Islet precursor cell (in vitro differentiated cells): ENCODE measurements around the gene COG5.

Experiments used
- DNase-seq: peaks from one replicate; pipeline ENCODE4 v3.0.0-alpha.2; 2018

The COG5 gene

DNA sequence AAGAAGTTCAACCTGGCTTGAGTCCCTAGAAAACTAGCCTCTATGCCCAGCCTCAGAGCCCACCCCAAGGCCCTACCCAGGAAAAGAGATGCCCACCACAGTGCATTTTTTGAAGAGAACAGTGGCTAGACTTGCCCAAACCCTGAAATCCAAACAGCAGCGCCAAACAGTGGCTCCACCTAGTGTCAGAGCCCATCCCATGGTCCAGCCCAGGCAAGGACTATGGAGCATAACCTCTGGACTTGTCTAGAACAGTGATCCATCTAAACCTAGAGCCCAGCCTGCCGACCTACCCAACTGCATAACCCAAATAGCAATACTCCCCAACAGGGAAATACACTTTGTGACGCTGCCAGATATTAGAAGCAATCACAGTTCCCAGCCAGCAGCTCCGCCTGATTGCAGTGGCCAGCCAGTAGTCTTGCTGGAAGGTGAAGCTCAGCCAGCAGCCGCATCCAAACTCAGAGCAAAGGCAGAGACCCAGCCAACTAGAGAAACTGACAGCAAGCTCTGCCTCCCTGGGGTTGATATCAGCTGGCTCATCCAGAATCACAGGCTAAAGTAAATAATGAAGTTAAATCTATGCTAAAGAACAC is 350.4 kb downstream of the COG5 start:
- DNase-seq, result no peak

DNA sequence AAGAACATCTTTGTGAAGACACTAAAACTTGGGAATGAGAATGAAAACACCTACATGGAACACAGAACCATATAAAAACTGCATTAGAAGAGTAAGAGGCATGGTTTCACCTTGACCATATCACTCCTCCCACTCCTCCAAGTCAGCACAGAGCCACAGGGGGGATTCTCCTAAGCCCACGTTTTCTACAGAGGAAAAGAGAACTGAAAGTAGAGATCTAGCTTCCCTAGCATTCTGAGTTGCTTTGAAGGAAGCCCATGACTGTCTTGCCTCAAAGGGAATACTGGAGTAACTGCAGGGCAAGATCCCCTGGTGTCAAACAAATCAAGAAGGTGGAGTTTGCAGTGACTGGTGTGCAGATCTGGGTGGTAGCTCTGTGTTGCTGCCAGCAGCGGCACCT is 351.0 kb downstream of the COG5 start:
- DNase-seq, result no peak

DNA sequence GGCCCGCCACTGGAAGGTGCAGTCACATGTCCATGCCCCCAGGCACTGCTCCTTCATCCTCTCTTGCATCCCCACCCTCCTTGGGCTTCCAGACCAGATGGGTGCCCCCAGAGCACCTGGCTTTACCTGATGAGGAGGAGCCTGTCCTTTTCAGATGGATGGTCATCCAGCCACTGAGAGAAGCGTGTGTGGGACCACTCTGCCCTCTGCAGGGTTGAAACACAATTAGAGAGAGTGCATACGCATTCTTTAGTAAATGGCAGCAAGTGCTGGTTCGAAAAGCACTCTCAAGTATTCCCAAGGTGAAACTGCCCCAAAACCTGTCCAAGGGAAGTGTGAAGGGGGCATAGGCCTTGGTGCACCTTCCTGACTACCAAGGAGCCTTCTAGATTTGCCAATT is 353.3 kb downstream of the COG5 start:
- DNase-seq, result no peak

DNA sequence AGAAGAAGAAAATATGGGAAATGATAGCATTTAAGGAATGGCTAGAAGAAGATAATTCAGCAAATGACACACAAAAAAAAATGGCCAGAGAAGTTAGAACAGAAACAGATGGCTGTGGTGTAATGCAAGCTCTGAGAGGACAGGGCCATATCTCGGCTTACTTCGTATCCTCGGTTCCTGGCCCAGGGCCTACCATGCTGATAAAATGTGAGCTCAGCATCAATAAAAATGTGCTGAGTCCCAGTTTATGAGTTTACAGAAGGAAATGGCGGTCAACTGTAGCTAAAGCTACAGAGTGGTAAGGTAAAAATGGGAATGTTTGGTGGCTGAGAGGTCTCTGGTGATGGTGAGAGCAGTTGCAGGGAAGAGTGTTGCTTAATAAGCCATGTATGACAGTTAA is 354.2 kb downstream of the COG5 start:
- DNase-seq, result no peak

DNA sequence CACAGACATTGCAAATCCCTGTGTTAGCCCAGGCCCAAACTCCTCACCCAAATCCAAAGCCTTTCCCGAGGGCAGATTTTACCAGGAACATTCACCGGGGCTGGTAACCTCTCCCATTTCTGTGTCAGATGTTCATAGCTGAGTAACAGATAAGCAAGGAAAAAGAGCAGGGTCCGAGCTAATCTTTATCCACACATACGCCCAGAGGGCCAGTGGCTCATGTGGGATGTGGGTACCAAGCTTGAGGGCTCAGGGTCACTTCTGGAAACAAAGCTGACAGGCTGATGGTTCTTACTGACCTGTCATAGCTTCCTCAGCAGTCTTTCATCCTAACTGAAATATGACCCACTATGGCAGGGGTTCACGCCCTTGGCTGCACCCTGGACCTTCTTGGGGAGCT is 355.2 kb downstream of the COG5 start:
- DNase-seq, result no peak

DNA sequence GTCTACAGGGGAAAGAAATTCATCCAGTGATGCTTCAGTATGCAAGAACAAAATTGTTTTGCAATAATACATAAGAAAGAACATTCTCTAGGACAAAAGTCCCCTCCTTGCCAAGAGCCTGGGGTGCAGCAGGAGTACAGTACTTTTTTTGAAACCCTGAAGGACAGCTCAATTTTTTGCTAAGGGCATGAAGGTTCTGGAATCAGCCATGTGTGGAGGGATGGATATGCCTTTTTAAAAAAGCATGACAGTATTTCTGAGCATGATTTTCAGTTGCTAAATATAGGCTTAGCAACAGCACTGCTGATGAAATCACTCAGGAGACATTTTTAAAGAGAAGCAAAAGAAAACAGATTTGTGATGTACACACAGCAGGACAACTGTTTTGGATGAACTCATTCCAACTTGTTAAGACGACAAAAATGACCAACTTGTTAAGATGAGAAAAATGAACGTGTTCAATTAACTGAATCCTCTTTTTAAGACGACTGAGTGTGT is 355.6 kb downstream of the COG5 start:
- DNase-seq, result no peak

DNA sequence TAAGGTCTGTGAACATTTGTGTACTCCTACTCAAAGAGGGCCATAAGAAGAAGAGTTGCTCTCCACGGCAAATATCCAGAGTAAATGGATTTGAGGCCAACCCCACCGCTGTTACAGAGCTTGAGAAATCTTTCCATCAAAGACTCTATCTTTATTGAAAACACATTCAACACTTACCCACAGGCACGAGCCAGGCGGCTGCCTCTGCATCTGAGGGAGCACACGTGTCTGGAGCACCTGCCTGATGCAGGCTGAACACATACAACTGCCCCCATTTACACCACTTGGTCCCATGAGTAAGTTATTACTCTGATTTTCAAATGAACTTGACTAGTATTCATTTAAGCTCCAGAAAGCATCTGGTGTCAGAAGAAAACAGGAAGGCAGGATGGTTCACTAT is 356.3 kb downstream of the COG5 start:
- no peak for DNase-seq

DNA sequence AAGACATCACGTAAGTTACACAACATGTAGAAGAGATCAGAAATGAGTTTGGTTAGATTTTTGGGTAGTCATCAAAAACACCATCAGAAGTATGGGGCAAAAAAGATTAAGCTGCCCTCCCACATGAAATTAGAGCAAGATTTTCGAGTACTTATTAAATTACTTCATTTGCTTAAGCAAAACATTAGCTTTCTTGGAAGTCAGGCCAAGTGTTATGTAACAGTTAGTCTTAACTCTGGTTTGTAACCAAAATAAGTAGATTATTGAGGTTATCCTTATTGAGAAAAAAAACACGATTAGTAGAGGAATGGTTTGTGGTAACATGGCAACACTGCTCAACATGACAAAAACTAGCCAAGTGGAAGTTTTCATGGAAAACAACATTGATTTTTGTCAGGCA is 357.0 kb downstream of the COG5 start:
- DNase-seq, result no peak

DNA sequence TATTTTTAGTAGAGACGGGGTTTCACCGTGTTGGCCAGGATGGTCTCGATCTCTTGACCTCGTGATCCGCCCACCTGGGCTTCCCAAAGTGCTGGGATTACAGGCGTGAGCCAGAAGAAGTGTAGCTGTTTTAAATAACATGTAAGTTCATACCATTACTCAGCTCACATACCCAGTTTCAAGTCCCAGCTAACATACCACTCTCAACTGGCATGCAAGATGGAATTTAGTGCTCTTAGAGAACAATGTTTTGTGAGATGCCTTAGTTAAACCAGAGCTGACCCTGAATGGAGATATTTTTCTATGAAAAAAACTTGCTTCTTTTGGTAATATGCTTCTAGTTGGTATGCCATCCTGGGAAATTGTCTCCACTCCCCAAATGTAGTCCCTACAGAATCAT is 357.6 kb downstream of the COG5 start:
- no peak for DNase-seq

DNA sequence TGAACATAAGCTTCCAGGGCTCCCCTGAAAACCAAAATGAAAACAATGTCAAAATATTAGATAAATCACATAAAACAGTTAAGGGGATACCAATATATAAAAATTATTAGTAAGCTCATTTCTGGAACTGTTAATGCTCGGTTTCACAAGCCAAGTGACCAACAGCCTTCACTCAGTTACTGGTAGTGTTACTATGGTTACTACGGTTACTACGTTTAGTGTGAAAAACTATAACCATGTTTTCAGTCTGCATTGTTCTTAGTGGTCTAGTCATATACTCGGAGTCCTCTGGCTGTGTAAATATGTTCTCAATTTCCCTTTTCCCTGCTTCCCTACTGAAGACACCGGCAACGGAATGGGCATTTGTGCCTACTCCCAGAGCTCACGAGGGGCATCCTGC is 360.1 kb downstream of the COG5 start:
- no peak for DNase-seq

DNA sequence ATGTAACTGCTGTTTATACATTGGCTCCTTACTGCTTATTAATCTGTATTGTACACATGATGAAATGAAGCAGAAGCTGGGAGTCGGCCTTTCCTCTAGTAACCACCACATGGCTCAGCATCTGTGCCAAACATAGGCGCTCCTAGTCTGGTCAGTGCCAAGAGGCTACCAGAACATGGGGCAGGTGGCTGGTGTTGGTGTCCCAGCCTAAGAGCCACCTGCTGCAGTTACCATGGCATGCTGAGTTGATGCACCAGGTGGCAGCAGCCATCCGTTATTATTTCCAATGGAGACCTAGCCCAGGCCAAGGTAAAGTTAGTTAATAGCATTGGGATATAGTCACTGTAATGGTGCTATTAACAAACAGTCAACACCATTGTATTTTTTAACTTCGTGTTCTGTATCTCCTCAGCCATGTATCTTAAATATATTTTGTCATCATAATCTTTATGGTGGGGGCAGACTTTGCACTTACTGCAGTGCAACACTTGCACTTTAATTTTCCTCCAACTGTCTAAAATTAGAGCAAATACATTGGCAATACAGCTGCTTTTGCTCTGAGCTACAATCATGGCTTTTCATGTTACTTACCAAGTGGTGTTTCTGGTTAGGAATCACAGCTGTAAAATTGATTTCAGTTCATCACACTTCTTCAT is 361.8 kb downstream of the COG5 start:
- DNase-seq, result peak; percentile 67

DNA sequence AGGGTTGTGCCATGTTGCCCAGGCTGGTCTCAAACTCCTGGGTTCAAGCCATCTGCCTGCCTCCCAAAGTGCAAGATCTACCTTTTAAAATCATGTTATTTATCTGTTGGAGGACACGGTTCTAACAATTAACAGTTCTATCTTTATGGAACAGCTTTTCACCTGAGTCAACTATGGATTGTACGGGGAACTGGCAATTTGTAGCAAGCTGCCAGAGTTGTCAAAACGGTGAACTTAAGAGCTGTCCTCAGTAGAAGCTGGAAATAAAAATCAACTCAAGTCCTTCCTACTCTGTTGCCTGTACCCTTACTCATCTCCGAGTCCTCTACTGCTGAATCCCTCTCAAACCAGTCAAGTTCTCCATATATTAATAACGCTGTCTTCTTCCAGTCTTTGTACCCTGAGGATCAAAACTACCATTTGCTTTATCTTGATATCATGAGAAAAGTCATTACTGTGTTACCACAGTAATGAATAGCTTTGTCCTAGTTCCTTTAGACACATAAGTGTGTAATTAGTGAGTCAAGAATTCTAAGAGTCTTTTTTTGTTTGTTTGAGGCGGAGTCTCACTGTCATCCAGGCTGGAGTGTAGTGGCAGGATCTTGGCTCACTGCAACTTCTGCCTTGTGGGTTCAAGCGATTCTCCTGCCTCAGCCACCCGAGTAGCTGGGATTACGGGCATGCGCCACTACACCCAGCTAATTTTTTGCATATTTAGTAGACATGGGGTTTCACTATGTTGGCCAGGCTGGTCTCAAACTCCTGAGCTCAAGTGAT is 366.7 kb downstream of the COG5 start:
- DNase-seq, result no peak

DNA sequence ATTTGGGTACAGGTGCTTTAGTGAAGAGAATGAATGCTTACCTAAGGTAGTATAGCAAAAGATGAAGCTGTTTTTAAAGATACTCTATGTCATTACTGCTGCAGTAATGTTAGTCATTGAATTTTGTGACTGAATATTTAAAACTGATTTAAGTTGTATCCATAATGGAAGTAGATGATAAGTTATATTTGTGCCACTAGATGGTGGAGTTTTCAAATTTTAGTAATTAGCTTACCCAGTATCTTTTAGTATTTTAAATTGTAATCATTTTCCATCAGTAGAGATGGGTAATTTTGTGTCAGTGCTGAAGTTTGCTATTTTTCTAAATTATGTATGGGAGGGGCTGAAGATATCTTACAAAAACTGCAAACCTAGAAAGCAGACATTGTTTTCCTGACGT is 369.7 kb downstream of the COG5 start:
- DNase-seq, result no peak

DNA sequence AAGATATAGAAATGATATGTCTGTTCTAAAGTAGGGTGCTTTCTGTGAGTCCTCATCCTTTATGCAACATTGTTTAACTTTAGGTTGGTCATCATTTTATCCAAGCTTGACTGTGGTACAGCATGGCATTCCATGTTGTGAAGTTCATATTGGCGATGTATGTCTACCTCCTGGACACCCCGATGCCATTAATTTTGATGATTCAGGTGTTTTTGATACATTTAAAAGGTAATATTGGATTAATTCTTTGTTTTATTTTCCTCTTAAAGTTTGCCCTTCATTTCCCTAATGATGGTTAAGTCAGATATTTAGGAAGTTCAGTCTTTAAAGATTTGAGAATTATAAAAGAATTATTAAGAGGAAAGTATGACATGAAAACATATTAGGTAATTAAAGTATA is 373.6 kb downstream of the COG5 start:
- DNase-seq, result no peak

DNA sequence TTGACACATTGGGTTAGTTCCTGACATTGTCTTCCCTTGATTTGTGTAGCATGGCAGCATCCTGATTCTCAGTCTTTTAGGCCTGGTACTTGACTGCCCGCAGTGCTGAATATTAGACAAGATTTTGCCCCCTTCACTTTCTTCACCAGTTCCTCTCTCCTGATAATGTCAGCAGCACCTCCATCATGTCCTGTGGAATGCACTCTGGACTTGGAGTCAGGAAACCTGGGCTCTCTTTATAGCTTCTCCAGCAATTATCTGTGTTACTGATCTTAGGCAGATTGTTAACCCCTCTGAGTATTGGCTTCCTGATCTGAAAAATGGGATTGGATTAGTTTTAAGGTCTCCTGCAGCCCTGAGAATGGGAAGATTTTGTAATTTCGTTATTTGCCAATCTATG is 375.9 kb downstream of the COG5 start:
- no peak for DNase-seq

DNA sequence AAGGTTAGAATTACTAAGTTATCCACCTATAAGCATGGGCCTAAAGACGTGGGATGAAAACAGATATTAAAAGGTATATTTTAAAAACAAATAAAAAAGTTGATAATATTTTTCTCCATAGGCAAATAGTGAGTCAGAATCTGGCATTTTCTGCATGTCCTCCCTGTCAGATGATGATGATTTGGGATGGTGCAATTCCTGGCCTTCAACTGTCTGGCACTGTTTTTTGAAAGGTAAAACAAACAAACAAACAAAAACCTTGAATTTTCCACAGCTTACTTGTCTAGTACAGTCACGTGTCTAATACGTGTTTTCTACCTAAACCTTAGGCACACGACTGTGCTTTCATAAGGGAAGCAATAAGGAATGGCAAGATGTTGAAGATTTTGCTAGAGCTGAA is 377.5 kb downstream of the COG5 start:
- no peak for DNase-seq

DNA sequence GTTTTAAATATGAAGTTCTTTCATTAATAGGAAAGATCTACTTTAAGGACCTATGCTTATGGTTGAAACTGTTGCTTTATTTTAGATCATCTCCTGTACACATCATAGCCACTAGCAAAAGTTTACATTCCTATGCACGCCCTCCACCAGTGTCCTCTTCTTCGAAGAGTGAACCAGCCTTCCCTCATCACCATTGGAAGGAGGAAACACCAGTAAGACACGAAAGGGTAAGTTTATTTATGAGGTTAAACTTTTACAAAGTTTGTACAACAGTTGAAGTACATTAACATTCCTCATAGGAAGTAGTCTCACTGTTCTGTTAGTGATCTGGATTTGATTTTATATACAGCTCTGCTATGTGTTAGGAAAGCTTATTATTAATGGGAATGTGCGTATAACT is 378.0 kb downstream of the COG5 start:
- no peak for DNase-seq

DNA sequence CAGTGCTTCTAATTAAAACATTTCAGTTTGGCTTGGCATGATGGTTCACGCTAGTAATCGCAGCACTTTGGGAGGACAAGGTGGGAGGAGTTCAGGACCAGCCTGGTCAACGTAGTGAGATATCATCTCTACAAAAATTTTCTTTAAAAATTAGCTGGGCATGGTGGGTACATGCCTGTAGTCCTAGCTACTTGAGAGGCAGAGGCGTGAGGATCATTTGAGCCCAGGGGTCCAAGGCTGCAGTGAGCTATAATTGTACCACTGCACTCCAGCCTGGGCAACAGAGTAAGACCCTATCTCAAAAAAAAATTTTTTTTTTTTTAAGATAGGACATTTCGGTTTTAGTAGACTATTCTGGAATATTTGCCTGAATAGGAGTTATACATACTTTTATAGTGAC is 382.5 kb downstream of the COG5 start:
- DNase-seq, result no peak

DNA sequence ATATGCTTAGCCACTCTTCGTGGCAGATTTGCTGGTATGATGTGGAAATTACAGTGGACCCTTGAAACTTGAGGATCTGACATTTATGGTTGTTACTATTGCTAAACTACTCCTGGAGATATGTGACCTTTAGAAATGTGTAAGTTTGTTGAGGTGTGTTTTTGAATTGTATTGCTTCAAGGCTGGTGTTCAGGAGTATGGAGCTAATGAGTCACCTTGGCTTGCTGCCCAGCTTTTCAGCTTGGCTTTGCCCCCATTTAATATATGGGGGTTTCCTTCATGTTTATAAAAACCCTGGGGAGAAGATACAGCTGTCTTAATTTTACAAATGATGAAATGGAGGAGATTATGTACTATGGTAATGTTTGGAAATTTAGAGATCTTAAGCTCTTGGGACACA is 383.3 kb downstream of the COG5 start:
- DNase-seq, result no peak

DNA sequence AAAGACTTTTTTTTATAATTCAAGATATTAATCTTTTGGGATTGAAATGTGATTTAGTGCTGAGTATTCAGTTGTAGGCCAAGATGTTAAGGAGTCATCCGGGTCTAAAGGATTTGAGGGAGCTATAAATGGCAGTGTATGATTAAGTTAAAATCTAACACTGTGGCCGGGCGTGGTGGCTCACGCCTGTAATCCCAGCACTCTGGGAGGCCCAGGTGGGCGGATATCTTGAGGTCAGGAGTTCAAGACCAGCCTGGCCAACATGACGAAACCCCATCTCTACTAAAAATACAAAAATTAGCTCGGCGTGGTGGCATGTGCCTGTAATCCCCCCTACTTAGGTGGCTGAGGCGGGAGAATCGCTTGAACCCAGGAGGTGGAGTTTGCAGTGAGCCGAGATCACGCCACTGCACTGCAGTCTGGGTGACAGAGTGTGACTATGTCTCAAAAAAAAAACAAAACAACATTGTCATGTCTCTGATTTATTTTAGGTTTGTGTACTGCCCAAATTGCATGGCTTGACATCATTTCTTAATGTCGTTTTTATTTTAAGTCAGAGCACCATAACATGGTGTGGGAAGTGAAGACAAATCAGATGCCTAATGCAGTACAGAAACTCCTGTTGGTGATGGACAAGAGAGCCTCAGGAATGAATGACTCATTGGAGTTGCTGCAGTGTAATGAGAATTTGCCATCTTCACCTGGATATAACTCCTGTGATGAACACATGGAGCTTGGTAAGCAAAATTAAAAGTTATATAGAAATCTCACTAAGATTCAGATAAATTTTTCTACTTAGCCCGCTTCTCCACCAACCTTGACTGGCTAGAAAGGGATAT is 384.2 kb downstream of the COG5 start:
- DNase-seq, result no peak

DNA sequence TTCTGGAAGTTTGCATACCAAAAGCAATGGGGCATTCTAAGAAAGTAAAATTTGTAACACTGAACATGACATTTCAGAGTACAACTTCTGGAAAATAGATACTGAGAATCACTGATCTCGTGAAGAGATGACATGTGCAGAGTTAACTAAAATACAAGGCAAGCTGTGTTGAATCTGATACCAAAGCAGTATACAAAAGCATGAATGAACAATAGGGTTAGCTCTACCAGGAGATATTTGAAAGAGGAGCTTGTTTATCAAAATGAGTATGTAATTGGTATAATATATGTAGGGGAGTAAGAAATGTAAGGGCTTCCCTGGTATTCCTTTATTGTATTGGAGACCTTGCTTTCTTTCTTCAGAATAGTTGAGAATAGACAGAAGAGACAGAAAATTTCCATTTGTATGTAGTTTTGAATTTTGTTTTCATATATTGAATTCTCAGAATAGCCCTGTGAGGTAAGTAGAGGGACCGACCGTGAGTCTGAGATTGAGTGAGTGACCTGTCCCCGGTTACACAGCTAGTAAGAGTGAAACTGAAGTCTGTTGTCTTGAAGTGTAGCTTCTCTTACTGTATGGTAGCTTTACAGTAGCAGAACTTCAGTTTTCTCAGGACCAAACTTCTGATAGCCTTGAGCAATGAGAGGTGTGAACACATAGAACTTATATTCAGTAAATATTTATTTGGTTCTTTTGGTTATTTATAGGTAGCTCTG is 389.9 kb downstream of the COG5 start:
- no peak for DNase-seq

DNA sequence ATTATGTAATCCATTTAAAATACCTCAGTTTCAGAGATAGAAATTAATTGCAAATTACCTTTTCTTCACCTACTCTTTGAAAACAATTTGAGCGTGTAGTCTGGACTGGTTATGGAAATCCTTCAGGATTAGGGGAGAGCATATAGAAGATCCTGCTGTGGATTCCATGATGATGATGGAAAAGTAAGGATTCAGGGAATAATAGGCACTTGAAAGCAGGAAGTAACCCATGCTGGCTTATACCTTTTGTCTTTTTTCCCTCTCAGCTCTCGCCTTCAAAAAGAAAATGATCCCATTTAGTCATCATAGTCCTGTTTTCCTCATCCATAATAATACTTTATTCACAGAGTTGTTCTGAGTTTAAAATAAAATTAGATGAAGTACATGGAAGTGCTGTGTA is 390.5 kb downstream of the COG5 start:
- DNase-seq, result no peak
